Suprapubic skin (tissue), 4 donors: ENCODE data around the gene ROBO1. TPM values are rescaled to one million over a fixed set of nuclear protein-coding genes. Genes with fewer than 3 reads are reported as not detected.

ENCODE experiments used
- DNase-seq, 2 donors: peaks; one replicate each; pipeline ENCODE4 v3.0.0-alpha.2; 2019; ENCODE audit warnings: low spot score in 2 of 2
- H3K27ac ChIP-seq: fragments of 200-600 bp; sonication (generic); one replicate; pipeline ENCODE4 v1.5.1; 2019
- H3K27me3 ChIP-seq: fragments of 200-600 bp; sonication (generic); one replicate; pipeline ENCODE4 v1.5.1; 2019
- H3K36me3 ChIP-seq: fragments of 200-600 bp; sonication (generic); one replicate; pipeline ENCODE4 v1.5.1; 2019
- H3K4me1 ChIP-seq: fragments of 200-600 bp; sonication (generic); one replicate; pipeline ENCODE4 v1.5.1; 2019
- H3K4me3 ChIP-seq: fragments of 200-600 bp; sonication (generic); one replicate; pipeline ENCODE4 v1.5.1; 2019; ENCODE audit warnings: mild to moderate bottlenecking
- H3K9me3 ChIP-seq: fragments of 200-600 bp; sonication (generic); one replicate; pipeline ENCODE4 v1.5.1; 2019
- CTCF ChIP-seq, 2 donors: fragments of 200-600 bp in 1 of 2; fragments of 450-650 bp in 1 of 2; sonication (generic) in 1 of 2; IDR thresholded peaks; one replicate each; pipeline ENCODE4 v1.5.1; 2016 to 2019; ENCODE audit warnings: antibody characterized with exemption in 2 of 2, mild to moderate bottlenecking in 1 of 2, moderate library complexity in 1 of 2
- EP300 ChIP-seq: sonication (generic); formaldehyde crosslinking; IDR thresholded peaks from one replicate; pipeline ENCODE4 v1.6.1; 2017; ENCODE audit warnings: antibody characterized with exemption
- POLR2A ChIP-seq, 2 donors: fragments of 450-650 bp; IDR thresholded peaks; one replicate each; pipeline ENCODE4 v1.6.1; 2017; ENCODE audit warnings: antibody characterized with exemption in 2 of 2, mild to moderate bottlenecking in 2 of 2, moderate library complexity in 2 of 2
- POLR2AphosphoS5 ChIP-seq, 3 donors: sonication (generic); formaldehyde crosslinking; IDR thresholded peaks; one replicate each; pipeline ENCODE4 v1.6.1; 2017; ENCODE audit warnings: antibody characterized with exemption in 3 of 3
- WGBS: methylation state at CpG from one replicate; pipeline ENCODE4 v1.1.5; 2018; 5-methylcytosine and 5-hydroxymethylcytosine counted together
- total RNA-seq, 4 donors: library from RNA; depleted of rRNA; stranded (reverse); fragments of >200 nt; gene quantifications; one replicate each; pipeline ENCODE4 v1.1.0, GENCODE V29; 2016

ROBO1 gene
- total RNA-seq, 4 donors from 2014 or later = 67.7 to 80.3 (median 71.3) TPM

GRCh38 chr3:78633626-78634025, 1134.2 kb downstream of the ROBO1 start:
- no peak for DNase-seq
- 36% methylated on average over 4 of the region's 4 CpGs for WGBS
- H3K27ac ChIP-seq = peak overlapping the region; percentile 58
- no peak overlapping the region for H3K4me3 ChIP-seq
- peaks cover 13% of the 10 kb centered on the region for H3K36me3 ChIP-seq
- H3K4me1 ChIP-seq = peaks cover 10% of the 10 kb centered on the region
- TF ChIP-seq CTCF (IDR thresholded peaks at IDR 0.05) = no peak
- TF ChIP-seq POLR2A (IDR thresholded peaks at IDR 0.05) = no peak
- no peak for TF ChIP-seq EP300
- H3K9me3 ChIP-seq = no peaks in the 10 kb centered on the region
- H3K27me3 ChIP-seq = no peaks in the 10 kb centered on the region

- 35% methylated on average over 6 of the region's 6 CpGs for WGBS
- H3K9me3 ChIP-seq = no peaks in the 10 kb centered on the region
- TF ChIP-seq POLR2AphosphoS5 (IDR thresholded peaks at IDR 0.05) (no peak), EP300 (no peak), POLR2A (IDR thresholded peaks at IDR 0.05) (no peak), CTCF (IDR thresholded peaks at IDR 0.05) (no peak)
- H3K4me1 ChIP-seq = peaks cover 10% of the 10 kb centered on the region
- peak overlapping the region; percentile 58 for H3K27ac ChIP-seq
- no peaks in the 10 kb centered on the region for H3K27me3 ChIP-seq
- H3K4me3 ChIP-seq = no peak overlapping the region
- H3K36me3 ChIP-seq = peaks cover 14% of the 10 kb centered on the region
- no peak for DNase-seq
Observed at GRCh38 chr3:78632925-78633553, 1134.8 kb downstream of the ROBO1 start.

GRCh38 chr3:78629544-78629943, 1138.3 kb downstream of the ROBO1 start:
- Histone ChIP-seq H3K4me3 (no peak overlapping the region), H3K36me3 (peaks cover 33% of the 10 kb centered on the region), H3K27ac (no peak overlapping the region), H3K9me3 (no peaks in the 10 kb centered on the region), H3K27me3 (no peaks in the 10 kb centered on the region), H3K4me1 (peaks cover 10% of the 10 kb centered on the region)
- no peak for TF ChIP-seq POLR2A (IDR thresholded peaks at IDR 0.05)
- TF ChIP-seq CTCF (IDR thresholded peaks at IDR 0.05) = no peak
- no peak for DNase-seq
- 91% methylated on average over 6 of the region's 6 CpGs for WGBS

- no peak for DNase-seq
- Histone ChIP-seq H3K9me3 (no peaks in the 10 kb centered on the region), H3K4me3 (no peak overlapping the region), H3K36me3 (peaks cover 15% of the 10 kb centered on the region), H3K27me3 (no peaks in the 10 kb centered on the region), H3K27ac (no peak overlapping the region), H3K4me1 (no peaks in the 10 kb centered on the region)
- WGBS = 73% methylated on average over 3 of the region's 3 CpGs
- TF ChIP-seq EP300 = no peak
- TF ChIP-seq POLR2AphosphoS5 (IDR thresholded peaks at IDR 0.05) = no peak
- no peak for TF ChIP-seq CTCF (IDR thresholded peaks at IDR 0.05)
- no peak for TF ChIP-seq POLR2A (IDR thresholded peaks at IDR 0.05)
Observed at GRCh38 chr3:78621061-78621716, 1146.6 kb downstream of the ROBO1 start.

- WGBS = 91% methylated on average over 12 of the region's 12 CpGs
- H3K4me1 ChIP-seq = peaks cover 6% of the 10 kb centered on the region
- no peaks in the 10 kb centered on the region for H3K36me3 ChIP-seq
- TF ChIP-seq CTCF (IDR thresholded peaks at IDR 0.05) = no peak
- no peak for TF ChIP-seq POLR2AphosphoS5 (IDR thresholded peaks at IDR 0.05)
- no peak overlapping the region for H3K27ac ChIP-seq
- DNase-seq = no peak
- no peaks in the 10 kb centered on the region for H3K27me3 ChIP-seq
- no peak overlapping the region for H3K4me3 ChIP-seq
- no peaks in the 10 kb centered on the region for H3K9me3 ChIP-seq
Observed at GRCh38 chr3:78614486-78614885, 1153.3 kb downstream of the ROBO1 start.
